Measurements from ENCODE around the gene IGF2BP3.
"Not testable (repeated sequence)": the region's sequence is repeated elsewhere in the genome, so short reads cannot be mapped to it uniquely, and the experiment has no call there.

The IGF2BP3 gene

DNA sequence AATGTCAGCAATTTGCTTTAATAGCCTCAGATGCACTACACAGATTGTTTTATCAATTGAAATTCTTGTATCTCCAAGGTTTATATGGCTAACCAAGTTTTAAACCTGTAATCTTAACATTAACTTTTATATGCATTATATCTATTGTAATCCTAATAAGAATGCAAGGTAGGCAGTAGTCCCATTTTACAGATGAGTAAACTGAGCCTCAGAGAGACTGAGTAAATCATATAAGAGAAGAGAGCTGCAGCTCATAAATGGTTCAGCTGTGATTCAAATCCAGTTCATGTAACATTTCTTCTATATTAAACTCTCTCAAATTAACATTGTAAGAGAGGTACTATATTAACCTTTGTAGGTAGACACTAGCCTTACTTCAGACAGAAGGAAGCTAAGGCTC is 127.2 kb downstream of the IGF2BP3 start:
- DNase-seq (ENCODE audit: low read depth in 1 of 2, low spot score in 1 of 2): no peak

DNA sequence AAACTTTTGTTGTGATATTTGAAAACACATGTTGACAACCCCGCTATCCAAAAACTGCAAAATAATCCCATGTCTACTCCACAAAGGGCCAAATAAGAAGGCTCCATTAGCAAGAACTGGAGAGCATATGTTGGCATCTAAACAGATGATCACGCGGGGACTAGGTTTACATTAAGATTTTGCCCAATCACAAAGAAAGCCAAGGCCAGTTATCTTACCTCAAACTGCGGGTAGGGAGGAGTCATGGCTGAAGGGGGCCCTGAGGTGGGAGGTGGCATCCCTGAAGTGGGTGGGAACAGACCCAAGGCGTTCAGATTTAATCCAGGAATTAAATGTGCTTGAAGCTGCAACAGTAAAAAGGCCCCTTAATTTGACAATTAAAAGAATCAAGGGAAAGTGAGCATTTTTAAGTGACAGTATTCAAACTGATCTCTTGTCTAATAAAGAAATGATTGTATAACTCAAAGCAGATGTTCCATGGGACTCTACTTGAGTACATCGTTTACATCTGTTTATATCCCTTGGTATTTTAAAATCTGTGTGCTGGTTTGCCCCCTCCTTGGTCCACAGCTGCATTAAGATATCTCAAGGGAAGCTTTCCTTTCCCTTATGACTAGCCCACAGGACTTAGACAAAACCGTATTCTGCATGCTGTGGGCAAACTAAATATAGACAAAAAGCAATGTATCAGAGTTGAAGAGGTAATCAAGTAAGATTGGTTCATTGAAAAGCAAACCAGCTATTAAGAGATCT is 128.3 kb downstream of the IGF2BP3 start:
- DNase-seq (ENCODE audit: low read depth in 1 of 2, low spot score in 1 of 2): no peak

DNA sequence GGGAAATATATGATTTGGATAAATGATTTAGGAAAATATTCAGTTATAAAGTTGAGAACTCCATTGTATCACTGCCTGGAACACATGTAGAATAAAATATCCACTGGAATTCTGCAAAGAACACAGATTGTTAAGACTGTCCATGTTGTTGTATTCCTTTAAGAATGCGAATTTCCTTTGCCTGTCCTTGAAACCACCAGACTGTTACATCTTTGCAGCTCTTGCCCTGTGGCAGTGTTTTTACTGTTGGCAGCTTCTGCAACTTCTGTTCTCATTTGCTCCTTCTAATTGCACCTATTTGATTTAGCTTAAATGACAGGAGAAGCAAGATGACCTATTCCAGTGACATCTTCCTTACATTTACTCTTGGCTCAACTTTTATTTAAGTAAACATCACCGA is 131.4 kb downstream of the IGF2BP3 start:
- DNase-seq (ENCODE audit: low read depth in 1 of 2, low spot score in 1 of 2): no peak

DNA sequence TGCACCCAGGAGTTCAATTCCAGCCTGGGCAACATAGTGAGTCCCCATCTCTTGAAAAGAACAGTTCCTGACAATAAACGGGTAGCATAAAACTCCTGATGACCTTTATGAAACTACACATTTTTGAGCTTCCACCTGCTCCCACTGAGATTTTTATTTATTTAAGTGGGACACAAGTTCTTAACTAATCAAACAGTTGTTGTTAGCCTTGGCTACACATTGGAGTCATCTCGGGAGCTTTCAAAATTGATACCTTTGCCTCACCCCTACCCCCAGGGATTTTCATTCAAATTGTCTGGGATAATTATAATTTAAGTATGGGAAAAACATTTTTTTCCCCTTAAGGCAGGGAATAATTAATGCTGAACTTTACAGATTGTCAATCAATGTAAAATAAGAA is 131.9 kb downstream of the IGF2BP3 start:
- DNase-seq (ENCODE audit: low read depth in 1 of 2, low spot score in 1 of 2): no peak

DNA sequence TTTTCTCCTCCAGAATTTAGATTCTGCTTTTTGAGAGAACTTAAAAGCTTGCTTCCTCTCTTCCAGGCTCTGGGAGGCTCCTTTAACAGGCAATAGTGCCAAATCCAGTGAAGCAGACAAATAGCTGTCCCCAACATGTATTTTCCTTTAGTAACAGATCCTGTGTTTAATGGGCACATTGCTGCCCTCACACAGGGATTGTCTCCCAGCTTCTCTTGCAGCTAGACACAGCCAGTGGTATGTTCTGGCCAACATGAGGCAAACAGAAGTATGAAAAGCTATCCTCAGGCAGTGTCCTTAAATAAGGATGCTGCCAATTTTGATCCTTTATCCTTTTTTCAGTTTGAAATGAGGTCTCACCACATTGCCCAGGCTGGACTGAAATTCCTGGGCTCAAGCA is 132.9 kb downstream of the IGF2BP3 start:
- DNase-seq (ENCODE audit: low read depth in 1 of 2, low spot score in 1 of 2): no peak

DNA sequence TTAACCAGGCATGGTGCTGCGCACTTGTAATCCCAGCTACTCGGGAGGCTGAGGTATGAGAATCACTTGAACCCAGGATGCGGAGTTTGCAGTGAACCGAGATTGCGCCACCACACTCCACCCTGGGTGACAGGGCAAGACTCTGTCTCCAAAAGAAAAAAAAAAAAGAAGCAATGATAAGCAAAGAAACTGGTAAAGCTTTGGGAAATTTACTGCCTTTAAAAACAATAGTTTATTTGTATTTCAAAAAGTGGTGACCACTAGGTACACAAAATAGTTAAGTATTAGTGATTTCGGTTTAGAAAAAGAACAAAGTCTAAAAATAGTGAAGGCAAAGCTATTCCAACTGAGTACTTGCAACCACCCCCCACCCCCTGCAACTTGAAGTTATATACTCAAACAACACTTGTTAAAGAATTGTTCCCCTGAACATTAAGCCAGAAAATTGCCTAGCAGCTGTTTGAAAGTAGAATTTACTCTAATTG is 133.4 kb downstream of the IGF2BP3 start:
- no peak for DNase-seq (ENCODE audit: low read depth in 1 of 2, low spot score in 1 of 2)

DNA sequence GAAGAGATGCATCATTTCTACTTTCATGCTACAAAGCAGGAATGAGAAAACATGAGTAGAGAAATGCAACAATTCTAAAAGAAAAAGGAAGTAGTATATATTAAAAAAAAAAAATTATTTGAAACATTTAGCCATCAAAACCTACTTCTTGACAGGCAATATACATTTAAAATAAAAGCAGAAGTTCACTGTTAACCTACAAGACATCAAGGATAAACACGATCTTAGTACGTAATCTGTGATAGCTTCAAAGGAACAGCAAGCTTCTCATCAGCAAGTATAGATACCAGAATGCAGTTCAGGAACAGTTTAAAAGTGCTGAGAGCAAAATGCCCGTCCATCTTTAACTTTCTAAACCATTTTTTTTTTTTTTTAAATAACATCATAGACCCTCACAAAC is 134.2 kb downstream of the IGF2BP3 start:
- no peak for DNase-seq (ENCODE audit: low read depth in 1 of 2, low spot score in 1 of 2)

DNA sequence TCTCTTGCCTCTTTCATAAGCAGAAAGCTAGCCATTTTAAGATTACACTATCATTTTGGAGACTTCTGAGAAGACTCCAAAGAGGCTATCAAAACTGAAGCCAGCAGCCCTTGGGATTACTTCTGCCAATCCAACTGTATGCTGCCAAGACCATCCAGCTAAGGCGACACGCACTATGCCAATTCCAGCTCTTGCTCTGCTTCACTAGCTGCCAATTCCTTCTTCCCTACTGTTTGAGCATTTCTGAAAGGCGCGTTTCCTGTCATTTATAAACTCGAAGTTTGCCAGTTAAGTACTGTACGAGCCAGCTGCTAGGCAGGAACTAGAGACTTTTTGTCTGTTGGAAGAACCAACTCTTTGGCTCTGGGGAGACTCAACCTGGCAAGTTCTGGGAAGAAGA is 134.7 kb downstream of the IGF2BP3 start:
- DNase-seq (ENCODE audit: low read depth in 1 of 2, low spot score in 1 of 2): no peak

DNA sequence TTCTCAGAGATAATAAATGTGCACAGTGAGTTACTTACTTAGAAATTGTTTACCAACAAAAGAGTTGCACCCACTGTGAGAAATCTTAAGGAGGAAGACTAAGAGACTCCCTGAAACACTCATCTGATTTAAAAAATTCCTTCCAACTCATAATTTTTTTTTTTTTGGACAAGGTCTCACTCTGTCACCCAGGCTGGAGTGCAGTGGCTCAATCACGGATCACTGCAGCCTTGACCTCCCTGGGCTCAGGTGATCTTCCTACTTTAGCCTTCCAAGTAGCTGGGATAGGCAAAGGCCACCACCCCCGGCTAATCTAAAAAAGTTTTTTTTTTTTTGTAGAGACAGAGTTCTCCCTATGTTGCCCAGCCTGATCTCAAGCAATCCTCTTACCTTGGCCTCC is 135.2 kb downstream of the IGF2BP3 start:
- DNase-seq (ENCODE audit: low read depth in 1 of 2, low spot score in 1 of 2): no peak

DNA sequence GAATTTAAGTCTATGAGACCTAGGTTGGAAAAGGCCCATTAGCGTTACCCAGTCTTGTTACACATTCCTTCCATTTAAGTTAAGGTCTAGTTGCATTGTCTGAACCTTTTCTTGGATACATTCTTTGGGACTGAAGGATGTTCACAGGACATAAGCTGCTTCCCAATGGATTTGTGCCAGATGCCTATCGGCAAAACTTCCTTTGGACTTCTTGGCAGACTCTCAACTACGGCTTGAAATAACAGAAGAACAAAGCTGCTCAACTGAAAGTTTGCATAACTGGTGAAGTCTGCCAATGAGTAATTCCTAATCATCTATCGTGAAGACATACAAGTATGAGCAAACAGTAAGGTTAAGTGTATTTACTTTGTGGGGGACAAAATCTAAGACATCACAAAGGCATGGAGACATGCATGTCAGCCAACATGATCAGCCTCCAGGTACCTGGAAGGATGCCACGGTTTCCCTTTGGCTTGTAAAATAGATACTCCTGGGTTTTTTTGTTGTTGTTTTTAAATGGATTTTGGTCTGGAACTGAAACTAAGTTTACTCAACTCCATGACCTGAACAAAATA is 135.7 kb downstream of the IGF2BP3 start:
- DNase-seq (ENCODE audit: low read depth in 1 of 2, low spot score in 1 of 2): no peak

DNA sequence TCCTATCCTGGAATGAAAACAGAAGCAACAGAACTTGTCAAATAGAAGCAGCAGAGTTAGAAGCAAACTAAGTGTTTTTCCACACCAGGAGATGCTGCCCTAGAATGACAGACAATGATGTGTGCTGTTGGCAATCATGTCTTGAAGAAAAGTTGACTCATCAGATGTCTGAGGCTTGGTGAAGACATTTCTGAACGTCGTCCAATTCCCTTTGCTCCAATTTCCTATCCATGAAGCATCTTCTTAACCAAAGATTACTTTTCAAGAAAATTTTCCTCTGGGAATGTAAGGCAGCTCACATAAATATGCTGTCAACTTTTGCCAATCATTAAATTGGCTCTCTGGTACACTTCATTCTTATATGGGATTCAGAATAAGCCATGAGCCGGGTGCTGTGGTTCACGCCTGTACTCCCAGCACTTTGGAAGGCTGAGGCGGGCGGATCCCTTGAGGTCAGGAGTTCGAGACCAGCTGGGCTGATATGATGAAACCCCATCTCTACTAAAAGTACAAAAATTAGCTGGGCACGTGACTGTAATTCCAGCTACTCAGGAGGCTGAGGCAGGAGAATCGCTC is 136.5 kb downstream of the IGF2BP3 start:
- no peak for DNase-seq (ENCODE audit: low read depth in 1 of 2, low spot score in 1 of 2)

DNA sequence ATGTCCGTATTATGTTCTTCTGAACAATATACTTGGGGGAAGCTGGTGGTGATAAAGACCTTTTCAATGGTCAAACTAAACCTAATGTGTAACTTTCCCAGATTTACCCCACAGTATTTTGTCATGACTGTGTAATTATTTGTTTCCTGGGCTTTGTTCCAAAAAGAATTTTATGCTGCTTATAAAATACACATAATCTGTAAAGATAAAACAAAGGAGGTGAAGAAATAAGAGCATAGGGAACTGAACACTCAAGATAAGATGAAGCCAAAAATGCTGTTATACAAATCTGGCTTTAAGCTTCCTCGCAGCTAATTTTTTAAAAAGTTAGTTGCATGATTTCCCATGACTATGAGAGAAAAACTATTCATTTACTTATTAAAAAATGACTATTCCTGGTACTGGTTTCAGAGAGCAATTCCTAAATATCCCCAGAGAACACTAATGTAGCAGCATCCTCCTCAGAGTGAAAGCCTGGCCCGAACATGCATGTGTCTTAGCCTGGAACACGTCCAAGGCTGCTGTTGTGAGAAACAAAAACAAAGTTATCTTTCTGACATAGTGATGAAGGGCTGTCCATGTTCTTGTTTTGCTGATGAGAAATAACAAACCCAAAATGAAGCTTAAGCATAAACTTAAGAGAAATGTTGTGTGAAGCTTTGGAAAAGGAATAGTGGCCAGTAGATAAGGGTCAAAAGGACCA is 137.2 kb downstream of the IGF2BP3 start:
- no peak for DNase-seq (ENCODE audit: low read depth in 1 of 2, low spot score in 1 of 2)

DNA sequence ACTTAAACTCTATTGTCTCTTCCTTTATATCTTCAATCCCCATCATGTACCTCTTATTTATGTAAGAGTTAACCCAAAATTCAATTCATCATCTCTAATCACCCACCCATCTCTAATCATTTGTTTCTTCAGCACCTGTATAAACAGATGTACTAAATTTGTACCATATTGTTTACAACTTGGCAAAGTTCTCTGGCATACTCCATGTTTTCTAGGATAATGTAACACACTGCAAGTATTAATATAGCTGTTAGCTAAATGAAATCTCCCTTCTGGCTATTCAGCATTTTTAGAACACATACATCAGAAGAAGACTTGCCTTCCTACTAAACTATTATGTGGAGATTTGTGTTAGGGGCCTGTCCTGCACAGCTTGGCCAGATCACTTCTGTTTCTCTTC is 138.1 kb downstream of the IGF2BP3 start:
- DNase-seq (ENCODE audit: low read depth in 1 of 2, low spot score in 1 of 2): no peak

DNA sequence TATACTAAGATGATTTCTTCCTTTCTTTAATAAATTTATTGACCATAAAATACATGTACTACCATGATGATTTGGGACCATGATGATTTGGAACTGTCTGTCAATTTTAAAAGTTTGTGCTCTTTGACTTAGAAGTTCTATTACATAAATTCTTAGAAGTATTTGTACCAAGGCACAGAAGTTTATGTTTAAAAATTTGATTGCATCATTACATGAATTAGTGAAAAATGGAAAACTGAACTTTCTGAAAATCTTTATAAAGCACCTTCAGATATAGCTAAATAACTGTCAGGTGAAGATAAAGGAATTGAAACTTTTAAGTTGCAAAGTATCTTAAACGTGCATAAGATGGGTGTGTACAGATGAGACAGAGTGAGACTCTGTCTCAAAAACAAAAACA is 139.2 kb downstream of the IGF2BP3 start:
- no peak for DNase-seq (ENCODE audit: low read depth in 1 of 2, low spot score in 1 of 2)

DNA sequence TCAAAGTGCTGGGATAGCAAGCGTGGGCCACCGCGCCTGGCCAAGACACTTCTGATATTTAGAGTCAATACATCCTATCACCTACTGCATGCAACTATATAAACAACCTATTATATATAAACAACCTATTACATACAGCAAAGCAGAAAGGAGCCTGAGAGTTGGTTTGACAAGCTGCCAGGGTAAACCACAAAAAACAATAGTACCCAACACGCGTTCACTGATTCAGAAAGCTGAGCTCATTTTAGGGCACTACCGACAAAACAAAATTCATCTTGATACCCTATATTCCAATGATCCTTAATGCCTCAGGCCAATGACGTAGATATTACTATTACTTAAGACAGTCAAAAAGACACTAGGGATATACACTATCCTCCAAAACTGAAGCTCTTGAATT is 154.9 kb downstream of the IGF2BP3 start:
- no peak for DNase-seq (ENCODE audit: low read depth in 1 of 2, low spot score in 1 of 2)

DNA sequence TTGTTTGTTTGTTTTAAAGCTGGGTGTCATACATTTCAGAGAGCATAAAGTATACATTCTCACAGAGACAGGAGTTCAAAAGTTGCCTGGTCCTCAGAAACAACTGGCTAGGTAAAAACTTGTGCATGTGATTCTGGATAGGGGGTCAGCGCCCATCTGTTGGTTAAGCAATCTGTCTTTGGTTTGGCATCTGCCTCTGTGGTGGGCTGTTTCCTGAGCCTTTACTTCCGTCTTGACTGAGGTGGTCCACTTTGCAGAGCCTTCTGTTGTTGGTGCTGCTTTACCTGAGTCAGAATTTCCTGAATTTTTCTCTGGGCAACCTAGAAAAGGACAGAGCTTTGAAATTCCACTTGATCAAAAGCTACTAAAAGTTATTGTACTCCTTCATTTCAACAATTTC is 158.2 kb downstream of the IGF2BP3 start:
- DNase-seq (ENCODE audit: low read depth in 1 of 2, low spot score in 1 of 2): not testable (repeated sequence)

DNA sequence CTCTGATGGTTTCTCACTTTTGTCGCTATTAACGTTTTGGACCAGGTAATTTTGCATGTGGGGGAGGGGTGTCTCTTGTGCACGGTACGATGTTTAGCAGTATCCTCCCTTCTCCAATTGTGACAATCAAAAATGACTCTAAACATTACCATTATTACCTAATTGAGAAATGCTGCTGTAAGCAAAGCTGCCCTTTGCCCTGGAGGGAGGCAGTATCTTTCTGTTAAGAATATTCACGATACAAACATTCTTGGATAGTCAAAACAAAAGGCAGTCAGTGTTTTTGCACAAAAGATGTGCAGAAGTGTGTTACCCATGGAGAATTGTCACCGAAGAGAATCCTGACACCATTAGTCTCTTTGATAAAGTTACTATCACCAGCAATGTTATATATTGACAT is 161.5 kb downstream of the IGF2BP3 start:
- DNase-seq (ENCODE audit: low read depth in 1 of 2, low spot score in 1 of 2): no peak

DNA sequence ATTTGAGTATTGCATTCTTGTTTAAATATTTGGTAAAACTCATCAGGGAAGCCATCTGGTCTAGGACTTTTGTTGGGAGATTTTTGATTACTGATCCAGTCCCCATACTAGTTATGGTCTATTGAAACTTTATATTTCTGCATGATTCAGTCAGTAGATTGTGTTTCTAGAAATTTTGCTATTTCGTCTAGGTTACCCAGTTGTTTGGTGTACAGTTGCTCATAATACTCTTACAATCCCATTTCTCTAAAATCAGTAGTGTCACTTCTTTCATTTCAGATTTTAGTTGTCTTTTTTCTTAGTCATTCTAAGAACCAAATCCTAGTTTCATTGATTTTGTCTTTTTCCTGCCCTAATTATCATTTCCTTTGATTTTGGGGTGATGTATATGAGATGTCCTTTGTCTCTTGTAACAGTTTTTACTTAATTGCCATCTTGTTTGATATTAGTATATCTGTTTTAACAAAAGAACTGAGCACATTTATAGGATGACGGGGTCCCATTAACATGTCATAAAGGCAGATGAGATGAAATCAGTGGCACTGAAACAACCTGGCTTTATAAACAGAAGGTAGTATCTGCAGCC is 163.3 kb downstream of the IGF2BP3 start:
- DNase-seq (ENCODE audit: low read depth in 1 of 2, low spot score in 1 of 2): no peak

DNA sequence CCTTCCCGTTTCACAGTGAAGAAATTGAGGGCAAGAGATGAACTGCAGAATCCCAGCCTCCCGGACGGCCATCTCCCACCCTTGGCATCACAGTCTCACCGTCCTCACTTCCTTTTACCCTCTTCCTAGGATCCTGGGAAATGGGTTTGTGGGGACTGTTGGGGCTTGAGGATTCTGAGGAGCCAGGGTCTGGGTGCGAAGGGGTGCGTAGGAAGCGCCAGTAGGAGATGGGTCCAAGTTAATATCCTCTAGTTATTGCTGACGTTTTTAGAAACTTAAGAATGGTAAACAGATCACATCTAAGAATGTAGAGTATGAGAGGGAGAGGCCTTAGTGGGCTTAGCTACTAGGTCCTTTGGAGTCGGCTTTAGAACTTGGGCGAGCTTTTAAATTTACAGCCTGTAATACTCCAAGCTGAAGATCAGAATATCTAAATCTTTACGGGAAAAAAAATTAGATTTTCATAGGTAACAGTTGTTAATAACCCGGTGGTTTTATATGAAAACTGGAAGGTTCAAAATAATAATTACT is 170.5 kb downstream of the IGF2BP3 start:
- DNase-seq (ENCODE audit: low read depth in 1 of 2, low spot score in 1 of 2): no peak

DNA sequence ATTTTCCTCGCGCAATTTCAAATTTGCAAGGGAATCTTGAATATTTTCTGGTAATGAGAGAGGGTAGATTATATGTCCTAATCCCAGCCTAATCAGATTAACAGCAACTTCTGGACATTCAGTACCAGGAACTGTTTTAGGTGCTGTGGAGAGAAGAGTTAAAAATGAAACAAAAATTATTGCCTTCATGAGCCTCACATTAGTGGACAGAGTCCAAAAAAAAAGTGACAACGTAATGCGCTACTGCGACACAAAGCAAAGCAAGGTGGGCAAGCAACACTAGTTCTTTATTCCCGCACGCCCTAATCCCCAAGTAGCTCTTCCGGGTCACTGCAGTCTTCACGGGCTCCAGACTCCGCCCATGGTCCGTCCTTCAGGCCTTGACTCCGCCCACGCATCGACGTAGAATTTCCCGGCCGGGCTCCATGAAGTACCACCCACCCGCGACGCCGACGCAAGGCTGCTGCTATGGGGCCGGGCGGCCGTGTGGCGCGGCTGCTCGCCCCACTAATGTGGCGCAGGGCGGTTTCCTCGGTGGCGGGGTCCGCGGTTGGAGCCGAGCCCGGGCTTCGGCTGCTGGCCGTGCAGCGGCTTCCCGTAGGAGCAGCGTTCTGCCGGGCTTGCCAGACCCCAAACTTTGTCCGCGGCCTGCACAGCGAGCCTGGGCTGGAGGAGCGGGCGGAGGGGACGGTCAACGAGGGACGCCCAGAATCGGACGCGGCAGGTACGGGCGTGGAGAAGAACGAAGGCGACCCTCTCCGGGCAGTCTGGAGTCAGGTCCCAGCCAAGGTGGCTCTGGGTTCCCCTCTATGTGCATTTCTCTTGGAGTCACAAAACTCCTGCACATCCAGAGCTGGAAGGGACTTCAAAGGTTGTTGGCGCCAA is 171.2 kb downstream of the IGF2BP3 start, which contains the start of gene MALSU1:
MALSU1 (plus strand) TSS at position 455 of the 885 bp plus-strand sequence; CDS start at position 469, 14 bp downstream.
- peak; percentile 81 to 94 for DNase-seq (ENCODE audit: low read depth in 1 of 2, low spot score in 1 of 2)

Measured in stimulated activated CD4-positive, alpha-beta T cell treated with anti-CD3 and anti-CD28 coated beads, Interleukin-15, amount 100 ng/mL, for 1 hour (primary cell).